NB4 (cell line): ENCODE data around the gene HDGFL1.

Experiments used
- DNase-seq: peaks from one replicate; pipeline ENCODE4 v3.0.0; 2010; ENCODE audit warnings: low read depth
- H3K4me3 ChIP-seq: one replicate; pipeline ENCODE4 v1.5.1; 2011; ENCODE audit warnings: mild to moderate bottlenecking, low read depth, low read length, moderate library complexity
- MAX ChIP-seq: IDR thresholded peaks from 2 replicates; pipeline ENCODE4 v1.6.1; 2011; ENCODE audit warnings: low read depth, low read length
- MYC ChIP-seq: IDR thresholded peaks from 2 replicates; pipeline ENCODE4 v1.6.1; 2011; ENCODE audit warnings: low read depth, low read length
- POLR2A ChIP-seq: IDR thresholded peaks from 2 replicates; pipeline ENCODE4 v1.6.1; 2011; ENCODE audit warnings: mild to moderate bottlenecking; ENCODE audit not compliant: insufficient read length; ENCODE audit errors: extremely low read depth
- TF ChIP-seq, protein P1 (sequence below): IDR thresholded peaks from one replicate; pipeline ENCODE4 v1.5.1; 2012; ENCODE audit warnings: low read depth, low read length

The HDGFL1 gene

GRCh38 chr6:22593895-22594294 lies 24.5 kb downstream of the HDGFL1 start:
- DNase-seq: no peak
- H3K4me3 ChIP-seq: no peak overlapping the region
- TF ChIP-seq MYC (no peak), MAX (no peak), POLR2A (no peak)
- TF ChIP-seq, protein P1, sequence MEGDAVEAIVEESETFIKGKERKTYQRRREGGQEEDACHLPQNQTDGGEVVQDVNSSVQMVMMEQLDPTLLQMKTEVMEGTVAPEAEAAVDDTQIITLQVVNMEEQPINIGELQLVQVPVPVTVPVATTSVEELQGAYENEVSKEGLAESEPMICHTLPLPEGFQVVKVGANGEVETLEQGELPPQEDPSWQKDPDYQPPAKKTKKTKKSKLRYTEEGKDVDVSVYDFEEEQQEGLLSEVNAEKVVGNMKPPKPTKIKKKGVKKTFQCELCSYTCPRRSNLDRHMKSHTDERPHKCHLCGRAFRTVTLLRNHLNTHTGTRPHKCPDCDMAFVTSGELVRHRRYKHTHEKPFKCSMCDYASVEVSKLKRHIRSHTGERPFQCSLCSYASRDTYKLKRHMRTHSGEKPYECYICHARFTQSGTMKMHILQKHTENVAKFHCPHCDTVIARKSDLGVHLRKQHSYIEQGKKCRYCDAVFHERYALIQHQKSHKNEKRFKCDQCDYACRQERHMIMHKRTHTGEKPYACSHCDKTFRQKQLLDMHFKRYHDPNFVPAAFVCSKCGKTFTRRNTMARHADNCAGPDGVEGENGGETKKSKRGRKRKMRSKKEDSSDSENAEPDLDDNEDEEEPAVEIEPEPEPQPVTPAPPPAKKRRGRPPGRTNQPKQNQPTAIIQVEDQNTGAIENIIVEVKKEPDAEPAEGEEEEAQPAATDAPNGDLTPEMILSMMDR: no peak

- no peak overlapping the region for H3K4me3 ChIP-seq
- TF ChIP-seq, protein P1: no peak
- TF ChIP-seq POLR2A (no peak), MAX (no peak), MYC (no peak)
- DNase-seq: no peak
These were observed 26.6 kb downstream of the HDGFL1 start for GRCh38 chr6:22596011-22596410.

DNA sequence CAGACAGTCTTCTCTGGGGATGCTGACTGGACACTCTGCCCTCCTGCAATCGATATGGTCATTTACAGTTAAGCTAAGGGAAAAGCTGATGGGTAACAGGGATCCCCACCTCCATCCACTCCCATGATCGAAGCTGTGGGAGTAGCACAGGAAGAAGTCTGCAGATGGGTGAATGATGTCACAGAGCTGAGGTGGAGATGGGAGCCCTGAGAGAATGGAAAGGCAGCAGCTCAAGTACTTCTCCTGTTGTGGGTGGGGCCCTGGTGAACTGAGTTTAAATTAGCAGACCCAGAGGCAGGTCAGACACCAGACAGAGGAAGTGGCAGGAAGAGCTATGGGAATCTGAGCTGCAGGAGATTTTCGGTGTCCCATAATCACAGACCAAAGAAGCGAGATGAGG lies 29.0 kb downstream of the HDGFL1 start:
- DNase-seq: no peak
- TF ChIP-seq POLR2A (no peak), MYC (no peak), MAX (no peak)
- TF ChIP-seq, protein P1: no peak

GRCh38 chr6:22600059-22600458 lies 30.7 kb downstream of the HDGFL1 start:
- no peak for DNase-seq
- no peak for TF ChIP-seq MAX
- no peak for TF ChIP-seq MYC
- TF ChIP-seq, protein P1: no peak
- no peak for TF ChIP-seq POLR2A
- H3K4me3 ChIP-seq: no peak overlapping the region

More for the DNA sequence above, 29.0 kb downstream of the HDGFL1 start:
- no peak overlapping the region for H3K4me3 ChIP-seq

DNA sequence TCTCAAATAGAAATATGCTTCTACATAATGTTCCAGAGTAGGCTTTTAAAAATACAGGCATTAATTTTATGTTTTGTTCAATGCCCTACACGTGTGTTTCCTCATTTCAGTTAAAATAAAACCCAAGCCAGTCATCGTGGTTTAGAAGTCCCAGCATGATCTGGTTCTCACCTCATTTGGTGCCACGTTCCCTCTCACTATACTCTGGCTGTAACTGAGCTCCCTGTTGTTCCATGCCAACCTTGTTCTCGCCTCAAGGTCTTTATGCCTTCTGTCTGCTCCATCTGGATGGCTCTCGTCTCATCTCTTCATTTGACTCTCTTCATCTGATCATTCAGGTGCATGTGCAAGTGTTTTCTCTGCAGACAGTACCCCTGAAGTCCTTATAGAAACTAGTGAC lies 32.6 kb downstream of the HDGFL1 start:
- DNase-seq: no peak
- H3K4me3 ChIP-seq: no peak overlapping the region
- TF ChIP-seq, protein P1: no peak
- TF ChIP-seq MYC (no peak), MAX (no peak), POLR2A (no peak)

- DNase-seq: no peak
- TF ChIP-seq MAX: no peak
- no peak for TF ChIP-seq POLR2A
- TF ChIP-seq MYC: no peak
- TF ChIP-seq, protein P1: no peak
- H3K4me3 ChIP-seq: no peak overlapping the region
These were observed 36.4 kb downstream of the HDGFL1 start for GRCh38 chr6:22605736-22606135.
